IPS-NIHi7 (cell line): Measurements from ENCODE around the gene PPP1R16B.

ENCODE experiments used
- DNase-seq: peaks from one replicate; pipeline ENCODE4 v3.0.0; 2012; ENCODE audit warnings: mixed read lengths; ENCODE audit errors: extremely low spot score

The PPP1R16B gene

DNA sequence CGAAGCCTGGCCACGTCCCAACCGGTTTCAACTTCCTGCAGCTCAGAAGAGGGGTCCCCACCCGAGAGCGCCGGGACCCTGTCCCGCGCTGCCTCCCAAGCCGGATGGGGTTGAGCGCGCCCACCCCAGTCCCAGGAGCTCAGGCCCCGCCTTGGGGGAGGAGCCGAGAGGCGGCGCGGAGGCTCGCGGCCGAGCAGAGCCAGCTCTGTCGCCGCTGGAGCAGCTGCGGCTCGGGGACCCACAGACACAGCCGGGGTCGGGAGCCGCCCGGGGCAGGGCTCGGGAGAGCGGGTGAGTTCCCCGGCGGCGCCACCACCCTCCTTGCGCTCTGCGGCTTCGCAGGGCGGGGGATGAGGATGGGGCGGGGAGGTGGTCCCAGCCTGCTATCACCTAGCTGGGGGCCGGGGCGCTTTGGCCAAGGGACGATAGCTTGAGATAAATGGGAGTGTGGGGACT is at the start of gene PPP1R16B:
Gene PPP1R16B, plus strand, starts transcription at position 196 of the 456 bp plus-strand sequence. CDS start 30,229 bp downstream, outside the sequence.
- DNase-seq = peak; percentile 78

DNA sequence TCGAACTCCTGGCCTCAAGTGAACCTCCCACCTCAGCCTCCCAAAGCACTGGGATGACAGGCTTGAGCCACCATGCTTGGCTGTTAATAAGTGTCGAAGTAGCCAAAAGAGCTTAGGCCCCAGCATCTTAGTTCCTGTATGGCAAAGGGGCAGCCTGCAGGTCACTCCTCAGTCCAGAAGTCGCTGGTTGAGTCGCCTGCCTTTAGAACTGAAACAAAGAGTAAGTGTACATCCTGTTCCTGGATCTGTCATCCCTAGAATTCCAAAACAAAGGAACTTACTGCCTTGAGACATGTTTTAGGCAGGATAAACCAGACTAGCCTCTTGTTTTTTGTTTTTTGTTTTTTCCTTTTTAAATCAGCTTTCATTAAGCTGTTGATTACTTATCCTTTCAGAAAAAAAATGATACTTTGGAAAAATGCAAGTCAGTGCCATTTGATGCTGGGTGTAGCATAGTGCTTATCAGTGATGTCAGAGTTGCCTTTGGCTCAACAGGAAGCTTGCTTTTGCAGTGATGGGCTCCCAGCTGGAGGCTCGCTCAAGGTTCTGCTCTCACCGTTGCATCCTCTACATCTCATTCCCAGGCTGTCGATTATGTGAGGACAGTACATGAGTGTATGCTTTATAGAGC is 48.2 kb upstream of the PPP1R16B start:
- DNase-seq = no peak

DNA sequence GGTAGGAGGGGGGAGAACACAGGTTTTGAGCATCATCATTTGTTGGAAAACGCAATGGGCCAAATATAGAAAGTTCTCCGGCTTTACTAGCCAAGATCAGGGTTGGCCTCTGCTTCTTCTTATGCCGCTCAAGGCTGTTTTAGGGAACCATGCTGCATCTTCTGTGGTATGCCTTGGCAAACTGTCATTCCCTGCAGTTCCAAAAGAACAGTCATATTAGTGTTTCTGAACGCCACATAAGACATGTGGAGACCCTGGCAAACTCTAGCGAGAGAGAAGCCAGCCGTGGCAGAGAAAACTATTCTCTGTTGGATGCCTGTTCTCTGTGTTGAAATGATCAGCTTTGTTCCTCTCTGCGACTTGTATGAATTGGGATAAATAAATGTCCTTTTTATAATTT is 46.4 kb upstream of the PPP1R16B start:
- DNase-seq = no peak

DNA sequence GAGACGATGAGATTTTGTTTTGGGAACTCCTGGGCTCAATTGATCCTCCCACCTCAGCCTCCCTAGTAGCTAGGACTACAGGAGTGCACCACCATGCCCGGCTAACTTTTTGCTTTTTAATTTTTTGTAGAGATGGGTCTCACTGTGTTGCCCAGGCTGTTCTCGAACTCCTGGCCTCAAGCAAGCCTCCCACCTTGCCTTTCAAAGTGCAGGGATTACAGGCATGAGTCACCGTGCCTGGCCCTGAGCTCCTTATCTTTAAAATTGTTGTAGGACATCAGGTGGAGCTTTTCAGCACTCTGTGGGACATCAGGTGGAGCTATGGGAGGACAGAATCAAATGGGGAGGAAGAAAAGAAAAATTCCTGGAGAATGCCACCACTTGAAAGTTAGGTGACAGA is 44.5 kb upstream of the PPP1R16B start:
- no peak for DNase-seq

DNA sequence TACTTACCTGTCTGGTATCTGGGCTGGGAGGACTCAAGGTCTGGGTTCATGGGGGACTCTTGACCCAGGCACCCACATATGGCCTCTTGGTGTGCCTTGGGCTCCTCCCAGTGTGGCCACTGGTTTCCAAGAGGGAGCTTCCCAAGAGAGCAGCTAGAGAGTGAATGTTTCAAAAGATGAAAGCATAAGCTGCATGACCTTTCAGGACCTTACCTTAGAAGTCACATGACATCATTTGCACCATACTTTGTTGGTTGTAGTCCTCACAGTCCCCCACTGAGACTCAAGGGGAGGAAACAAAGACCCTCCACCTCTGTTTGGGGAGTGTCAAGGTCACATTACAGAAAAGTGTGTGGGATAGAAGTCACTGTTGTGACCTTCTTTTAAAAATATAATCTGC is 43.3 kb upstream of the PPP1R16B start:
- no peak for DNase-seq

DNA sequence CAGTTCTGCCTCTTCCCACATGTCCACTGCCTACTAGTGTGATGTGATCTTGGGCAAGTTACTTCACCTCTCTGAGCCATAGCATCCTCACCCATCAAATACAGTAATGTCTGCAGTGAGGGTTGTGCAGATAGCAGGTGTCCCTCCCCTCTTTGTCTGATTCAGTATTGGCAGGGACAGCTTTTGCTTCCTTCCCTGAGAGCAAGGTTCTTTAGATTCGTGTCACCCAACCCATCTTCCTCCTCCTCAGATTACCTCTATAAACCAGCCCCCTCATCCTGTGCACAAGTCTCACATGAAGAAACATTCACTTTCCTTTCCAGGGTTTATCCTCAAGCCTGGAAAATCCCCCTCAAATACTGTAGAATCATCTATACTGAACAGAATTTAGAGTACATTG is 41.9 kb upstream of the PPP1R16B start:
- no peak for DNase-seq

DNA sequence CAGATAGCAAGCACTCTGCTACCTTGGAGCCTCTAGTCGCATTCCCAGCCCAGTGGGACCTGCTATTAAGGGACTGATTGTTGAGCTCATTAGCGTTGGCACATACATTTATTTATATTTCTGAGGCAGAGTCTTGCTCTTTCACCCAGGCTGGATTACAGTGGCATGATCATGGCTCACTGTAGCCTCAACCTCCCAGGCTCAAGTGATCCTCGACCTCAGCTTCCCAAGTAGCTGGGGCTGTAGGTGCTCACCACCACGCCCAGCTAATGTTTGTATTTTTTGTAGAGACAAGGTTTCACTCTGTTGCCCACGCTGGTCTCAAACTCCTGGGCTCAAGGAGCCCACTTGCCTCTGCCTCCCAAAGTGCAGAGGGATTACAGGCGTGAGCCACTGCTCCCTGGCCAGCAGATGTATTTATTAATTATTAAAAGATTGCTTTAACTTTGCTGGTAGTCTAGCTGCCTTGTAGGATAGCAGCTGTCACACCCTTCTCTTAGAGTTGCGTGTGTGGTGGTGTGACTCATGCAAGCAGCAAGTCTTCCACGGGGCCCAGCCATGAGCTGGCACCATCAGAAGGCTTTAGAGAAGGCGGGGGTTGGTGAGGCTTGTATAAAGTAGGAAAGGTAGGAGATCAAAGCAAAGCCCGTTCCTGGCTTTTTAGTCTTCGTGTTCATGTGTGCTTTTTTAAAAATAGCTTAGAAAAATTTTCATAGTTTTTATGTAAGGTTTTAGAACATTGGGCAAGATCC is 40.8 kb upstream of the PPP1R16B start:
- no peak for DNase-seq

DNA sequence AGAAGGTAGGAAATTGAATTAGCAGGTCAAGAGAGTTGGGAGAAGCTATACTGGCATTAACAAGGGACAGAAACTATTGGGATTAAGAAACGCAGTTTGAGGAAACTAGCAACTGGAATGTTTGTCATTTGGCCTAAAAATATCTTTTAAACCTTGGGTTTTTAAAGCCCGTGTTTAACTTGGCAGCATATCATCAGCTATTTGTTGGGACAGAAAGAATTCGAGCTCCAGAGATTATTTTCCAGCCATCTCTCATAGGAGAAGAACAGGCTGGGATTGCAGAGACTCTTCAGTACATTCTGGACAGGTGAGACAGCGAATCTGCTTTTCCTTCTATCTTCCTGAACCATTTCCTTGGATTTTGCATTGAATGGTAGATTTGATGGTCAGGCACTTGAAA is 39.4 kb upstream of the PPP1R16B start:
- DNase-seq = no peak

DNA sequence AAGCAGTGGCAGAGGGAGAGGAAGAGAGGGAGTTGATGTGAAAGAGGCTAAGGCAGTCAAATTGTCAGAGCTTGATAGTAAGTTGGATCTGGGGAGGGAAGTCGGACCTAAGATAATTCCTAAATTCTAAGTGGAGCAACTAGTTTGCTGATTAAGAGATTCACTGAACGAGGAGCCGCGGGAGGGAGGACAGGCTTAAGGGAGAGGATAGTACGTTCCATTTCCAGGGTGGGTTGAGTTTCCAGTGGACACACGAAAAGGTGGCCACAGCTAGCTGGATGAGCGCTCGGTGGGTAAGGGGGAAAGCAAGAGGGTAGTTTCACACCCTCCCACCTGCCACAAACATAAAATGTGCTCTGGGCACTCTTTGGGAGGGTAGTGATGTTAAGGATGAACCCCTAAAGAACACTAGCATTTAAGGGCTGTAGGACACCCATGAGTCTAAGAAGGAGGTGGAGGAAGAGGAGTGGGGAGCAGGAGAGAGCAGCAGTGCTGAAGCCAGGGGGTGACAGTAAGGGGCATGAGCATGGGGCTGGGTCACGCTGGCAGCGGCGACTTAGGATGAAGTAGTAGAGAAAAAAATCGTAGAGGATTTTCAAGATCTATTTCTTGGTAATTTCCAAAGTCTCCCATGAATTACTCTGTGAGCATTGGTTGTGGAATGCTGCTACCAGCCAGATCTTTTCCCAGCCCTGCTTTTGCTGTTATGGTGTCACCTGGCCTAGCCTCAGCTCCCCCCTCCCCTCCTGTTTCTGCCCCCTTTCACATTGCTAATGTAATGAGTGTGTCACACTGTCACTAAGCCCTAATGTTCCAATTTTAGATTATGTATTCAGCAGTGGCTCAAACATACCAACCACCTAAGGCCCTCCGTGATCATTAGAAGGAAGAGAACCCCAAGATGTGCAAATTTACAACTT is 35.9 kb upstream of the PPP1R16B start:
- DNase-seq = no peak

DNA sequence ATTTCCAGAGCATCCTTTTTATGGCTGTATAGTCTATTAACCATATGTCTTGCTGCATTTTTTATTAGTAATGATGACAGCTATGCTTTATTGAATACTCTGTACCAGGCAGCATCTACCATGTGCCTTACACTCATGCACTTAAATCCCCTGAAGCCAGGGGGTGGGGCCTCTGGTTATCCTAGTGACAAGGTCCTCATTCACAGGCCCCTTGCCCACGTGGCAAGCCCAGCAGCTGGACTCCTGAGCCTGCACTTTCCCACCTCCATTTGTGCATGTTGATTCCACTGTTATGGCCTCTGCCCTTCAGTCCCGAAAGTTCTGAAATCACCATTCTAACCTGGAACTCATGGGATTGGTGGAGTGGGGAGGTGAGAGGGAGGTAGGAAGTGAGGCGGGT is 35.0 kb upstream of the PPP1R16B start:
- no peak for DNase-seq

DNA sequence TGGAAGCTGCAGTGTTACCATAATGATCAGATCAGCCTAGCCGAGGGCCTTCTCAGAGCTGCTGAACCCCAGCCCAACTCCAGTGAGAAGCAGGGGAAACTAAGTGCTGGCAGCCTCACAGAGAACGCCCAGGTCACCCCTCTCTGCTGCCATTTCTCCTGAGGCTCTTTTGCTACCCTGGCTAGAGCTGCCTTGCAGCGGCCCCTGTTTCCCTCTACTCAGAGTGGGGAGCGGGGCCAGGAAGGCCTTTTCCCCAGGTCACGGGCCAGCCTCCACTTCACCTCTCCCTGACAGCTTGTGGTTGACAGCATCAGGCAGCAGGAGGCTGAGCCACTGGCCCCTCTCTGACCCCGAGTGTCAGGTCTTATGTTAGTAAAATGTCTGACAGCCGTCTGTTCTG is 34.5 kb upstream of the PPP1R16B start:
- DNase-seq = no peak

DNA sequence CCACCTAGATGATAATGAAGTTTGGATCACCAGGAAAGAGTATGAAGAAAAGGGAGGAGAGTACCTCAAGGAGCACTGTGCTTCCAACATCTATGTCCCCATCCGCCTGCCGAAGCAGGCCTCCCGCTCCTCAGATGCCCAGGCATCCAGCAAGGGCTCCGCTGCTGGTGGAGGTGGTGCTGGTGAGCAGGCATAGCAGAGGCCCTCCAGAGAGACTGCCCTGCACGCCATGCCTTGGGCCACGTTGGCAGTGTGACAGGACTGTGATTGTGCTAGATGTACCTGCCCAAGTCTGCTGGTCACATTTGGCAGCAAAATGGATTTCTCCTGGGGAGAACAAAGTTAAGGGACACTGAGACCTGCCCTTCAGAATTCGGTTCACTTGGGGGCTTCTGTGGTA is 33.9 kb upstream of the PPP1R16B start:
- no peak for DNase-seq

DNA sequence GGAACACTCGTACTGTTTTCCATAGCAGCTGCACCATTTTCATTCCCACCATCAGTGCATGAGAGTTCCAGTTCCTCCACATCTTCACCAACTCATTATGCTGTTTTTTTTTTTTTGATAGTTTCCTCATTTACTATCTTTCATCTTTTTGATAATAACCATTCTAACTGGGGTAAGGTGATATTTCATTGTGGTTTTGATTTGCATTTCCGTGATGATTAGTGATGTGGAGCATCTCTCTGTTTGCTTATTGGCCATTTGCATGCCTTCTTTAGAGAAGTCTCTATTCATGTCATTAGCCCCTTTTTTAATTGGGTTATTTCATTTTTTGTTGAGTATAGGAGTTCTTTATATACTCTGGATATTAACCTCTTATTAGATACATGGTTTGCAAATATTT is 31.3 kb upstream of the PPP1R16B start:
- DNase-seq = no peak

DNA sequence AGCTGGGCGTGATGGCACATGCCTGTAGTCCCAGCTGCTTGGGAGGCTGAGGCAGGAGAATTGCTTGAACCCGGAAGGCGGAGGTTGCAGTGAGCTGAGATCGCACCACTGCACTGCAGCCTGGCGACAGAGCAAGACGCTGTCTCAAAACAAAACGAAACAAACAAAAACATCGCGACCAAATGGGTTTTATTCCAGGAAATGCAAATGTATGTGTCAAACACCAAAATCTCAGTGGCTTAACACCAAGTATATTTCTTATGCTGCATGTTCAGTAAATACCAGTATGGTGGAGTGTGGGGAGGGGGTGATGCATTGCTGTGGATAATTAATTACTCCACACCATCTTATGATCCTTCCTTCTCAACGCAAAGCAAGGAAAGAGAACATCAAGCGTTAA is 29.1 kb upstream of the PPP1R16B start:
- no peak for DNase-seq

DNA sequence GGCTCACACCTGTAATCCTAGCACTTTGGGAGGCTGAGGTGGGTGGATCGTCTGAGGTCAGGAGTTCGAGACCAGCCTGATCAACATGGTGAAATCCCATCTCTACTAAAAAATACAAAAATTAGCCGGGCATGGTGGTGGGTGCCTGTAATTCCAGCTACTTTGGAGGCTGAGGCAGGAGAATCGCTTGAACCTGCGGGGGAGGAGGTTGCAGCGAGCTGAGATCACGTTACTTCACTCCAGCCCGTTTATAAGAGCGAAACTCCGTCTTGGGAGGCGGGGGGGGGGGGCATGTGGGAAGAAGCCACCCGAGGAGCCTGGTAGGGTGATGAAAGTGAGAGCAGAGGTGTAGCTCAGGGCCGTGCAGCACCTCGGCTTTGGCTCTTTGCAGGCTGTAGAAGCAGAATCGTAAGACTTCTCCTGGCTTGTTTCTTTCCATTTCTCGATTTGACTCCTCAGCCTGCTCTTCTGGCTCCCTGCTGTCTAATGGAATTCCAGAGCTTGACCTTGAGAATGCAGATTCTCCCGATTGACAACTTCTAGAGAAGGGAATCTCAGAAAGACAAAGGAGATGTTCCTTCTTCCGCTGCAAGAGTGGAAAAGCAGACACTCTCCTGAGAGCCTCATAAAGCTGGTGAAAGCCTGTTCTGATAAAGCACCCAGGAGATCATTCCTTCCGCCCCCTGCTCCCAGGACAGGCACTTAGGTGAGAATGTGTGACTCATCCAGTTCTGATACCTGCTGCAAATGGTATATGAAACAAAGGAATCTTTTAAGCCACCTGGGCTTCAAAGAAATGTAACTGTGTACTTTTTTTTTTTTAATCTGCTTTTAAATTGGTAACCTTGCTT is 26.0 kb upstream of the PPP1R16B start:
- DNase-seq = peak; percentile 74

DNA sequence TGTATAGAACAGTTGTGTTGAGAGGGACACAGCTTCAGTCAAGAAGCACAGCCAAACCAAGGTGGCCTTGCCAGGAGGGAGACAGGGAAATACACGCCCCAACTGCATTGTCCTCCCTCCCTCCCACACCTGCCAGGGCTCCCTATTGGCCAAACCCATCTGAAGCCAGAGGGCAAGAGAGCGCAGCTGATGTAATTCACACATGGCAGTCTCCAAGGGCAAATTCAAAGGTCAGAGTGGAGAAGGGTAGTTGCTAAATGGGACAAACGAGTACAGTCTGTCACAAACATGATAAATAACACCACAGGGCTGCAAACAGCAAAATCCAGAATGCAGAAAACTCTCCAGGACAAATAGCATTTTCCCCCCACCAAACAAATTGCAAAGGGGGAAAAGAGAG is 23.2 kb upstream of the PPP1R16B start:
- DNase-seq = no peak

DNA sequence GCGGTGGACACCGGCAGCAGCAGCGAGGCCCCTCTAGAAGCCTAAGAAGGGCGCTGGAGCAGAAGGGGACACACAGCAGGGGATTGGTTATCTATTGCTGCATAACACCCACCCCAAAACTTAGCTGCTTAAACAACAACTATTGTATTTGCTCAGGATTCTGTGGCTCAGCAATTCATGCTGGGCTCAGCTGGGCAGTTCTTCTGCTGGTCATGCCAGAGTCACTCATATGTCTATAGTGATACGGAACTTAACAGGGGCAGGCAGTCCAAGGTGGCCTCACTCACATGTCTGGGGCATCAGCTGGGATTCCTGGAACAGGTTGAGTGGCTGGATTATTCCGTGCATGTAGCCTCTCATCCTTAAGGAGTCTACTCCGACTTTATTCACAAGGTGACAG is 17.6 kb upstream of the PPP1R16B start:
- no peak for DNase-seq

DNA sequence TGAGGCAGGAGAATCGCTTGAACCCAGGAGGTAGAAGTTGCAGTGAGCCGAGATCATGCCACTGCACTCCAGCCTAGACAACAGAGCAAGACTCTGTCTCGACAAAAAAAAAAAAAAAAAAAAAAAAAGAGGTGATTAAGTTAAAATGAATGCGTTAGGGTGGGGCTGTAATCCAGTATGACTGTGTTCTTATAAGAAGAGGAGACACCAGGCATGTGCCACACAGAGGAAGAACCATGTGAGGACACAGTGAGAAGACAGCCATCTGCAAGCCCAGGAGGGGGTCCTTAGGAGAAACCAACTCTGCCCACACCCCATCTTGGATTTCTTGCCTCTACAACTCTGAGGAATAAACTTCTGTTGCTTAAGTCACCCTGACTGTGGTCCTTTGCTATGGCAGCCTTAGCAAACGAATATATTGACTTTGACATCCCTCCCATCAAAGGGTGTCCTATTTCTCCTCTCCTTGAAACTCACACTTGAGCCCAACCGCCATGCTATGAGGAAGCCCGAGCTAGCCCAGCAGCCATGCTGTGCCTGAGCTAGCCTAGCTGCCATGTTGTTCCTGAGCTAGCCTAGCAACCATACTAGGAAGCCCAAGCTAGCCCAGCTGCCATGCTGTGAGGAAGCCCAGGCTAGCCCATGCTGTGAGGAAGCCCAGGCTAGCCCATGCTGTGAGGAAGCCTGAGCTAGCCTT is 15.8 kb upstream of the PPP1R16B start:
- DNase-seq = no peak

DNA sequence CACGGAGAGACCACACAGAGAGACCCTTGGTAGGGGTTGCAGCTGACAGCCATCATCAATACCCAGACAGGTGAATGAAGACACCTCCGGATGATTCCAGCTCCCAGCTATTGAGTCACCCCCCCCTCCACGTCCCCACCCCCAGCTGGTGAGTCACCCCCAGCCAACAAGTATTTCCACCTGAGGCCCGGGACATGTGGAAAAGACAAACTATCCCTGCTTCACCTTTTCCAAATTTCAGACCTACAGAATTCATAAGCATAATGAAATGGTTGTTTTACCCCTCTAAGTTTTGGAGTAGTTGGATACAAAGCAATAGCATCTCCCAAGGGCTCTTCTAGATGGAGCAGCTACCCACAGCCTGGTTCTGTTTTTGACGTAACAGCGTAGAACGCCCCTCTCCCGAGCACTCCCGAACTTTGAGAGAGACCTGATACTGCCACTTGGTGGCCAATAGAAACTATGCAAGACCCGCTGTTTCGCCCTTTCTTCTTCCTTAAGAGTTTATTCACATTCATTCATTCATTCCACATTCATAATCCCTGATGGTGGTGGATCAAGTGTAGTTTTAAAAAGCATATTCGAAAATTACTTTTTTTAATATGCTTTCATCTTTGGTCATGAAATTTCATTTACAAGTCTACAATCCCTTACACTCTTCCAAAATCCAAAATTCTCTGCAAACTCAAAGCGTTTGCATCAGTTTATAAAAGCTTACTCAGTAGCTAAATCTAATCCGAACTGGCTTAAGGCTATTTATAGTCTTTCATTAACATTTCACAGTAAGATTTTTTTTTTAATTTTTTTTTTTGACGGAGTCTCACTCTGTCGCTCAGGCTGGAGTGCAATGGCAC is 15.1 kb upstream of the PPP1R16B start:
- DNase-seq = peak; percentile 78

DNA sequence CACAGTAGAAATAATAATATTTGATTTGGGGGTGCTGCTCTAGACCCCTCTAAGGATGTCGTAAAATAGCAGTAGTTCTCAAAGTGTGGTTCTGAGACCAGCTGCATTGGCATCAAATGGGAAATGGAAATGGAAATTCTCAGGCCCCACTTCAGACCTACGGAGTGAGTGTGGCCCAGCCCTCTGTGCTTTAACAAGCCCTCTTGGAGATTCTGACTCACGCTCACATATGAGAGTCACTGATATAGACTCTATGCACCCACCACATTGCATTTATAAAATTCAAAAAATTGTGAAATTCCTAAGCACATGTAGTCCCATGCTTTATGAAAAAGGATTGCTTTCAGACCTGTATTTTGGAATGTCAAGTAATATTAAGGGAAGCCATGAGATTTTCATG is 14.2 kb upstream of the PPP1R16B start:
- no peak for DNase-seq
